K562 (cell line): Measurements from ENCODE around the gene COQ8B. TPM values are rescaled to one million over a fixed set of nuclear protein-coding genes. Genes with fewer than 3 reads are reported as not detected.

Experiments
- BRF1 ChIP-seq: IDR thresholded peaks from 3 replicates; pipeline ENCODE4 v1.6.1; 2011; ENCODE audit warnings: borderline replicate concordance, mild to moderate bottlenecking; ENCODE audit not compliant: insufficient read length; ENCODE audit errors: extremely low read depth
- C11orf30 ChIP-seq: fragments of 450-650 bp; IDR thresholded peaks from 2 replicates; pipeline ENCODE4 v1.6.1; 2016; ENCODE audit warnings: low read depth, mild to moderate bottlenecking
- EGR1 ChIP-seq: fragments of 450-650 bp; conservative IDR thresholded peaks from 2 replicates; pipeline ENCODE4 v1.6.1; 2017; ENCODE audit warnings: mild to moderate bottlenecking
- HMBOX1 ChIP-seq: sonication (generic); IDR thresholded peaks from 2 replicates; pipeline ENCODE4 v1.6.1; 2016
- MBD2 ChIP-seq: sonication (generic); IDR thresholded peaks from 2 replicates; pipeline ENCODE4 v1.6.1; 2016; ENCODE audit warnings: low read depth, borderline replicate concordance
- NR1H2 ChIP-seq: sonication (generic); formaldehyde crosslinking; IDR thresholded peaks from 2 replicates; pipeline ENCODE4 v1.4.0; 2020; ENCODE audit warnings: mild to moderate bottlenecking, missing genetic modification reagents
- NR2C2 ChIP-seq, 2 experiments: fragments of 200-800 bp in 1 of 2; sonication (Bioruptor generic) in 1 of 2; sonication (generic) in 1 of 2; formaldehyde crosslinking in 1 of 2; IDR thresholded peaks; 2 replicates each; pipeline versions ENCODE4 v1.6.1 to v1.8.0; 2016 to 2022; ENCODE audit warnings: mild to moderate bottlenecking in 1 of 2, missing compliant biosample characterization in 1 of 2, missing genetic modification characterization in 1 of 2, missing genetic modification reagents in 1 of 2
- PKNOX1 ChIP-seq: fragments of 450-650 bp; IDR thresholded peaks from 2 replicates; pipeline ENCODE4 v1.6.1; 2016
- SAP30 ChIP-seq: fragments of 200-600 bp; sonication (generic); IDR thresholded peaks from 2 replicates; pipeline ENCODE4 v1.6.1; 2012; ENCODE audit warnings: borderline replicate concordance, low read depth, mild to moderate bottlenecking, moderate library complexity, low read length, control low read depth, inconsistent platforms; ENCODE audit not compliant: insufficient read depth, poor library complexity, severe bottlenecking
- SMARCA4 ChIP-seq: fragments of 450-650 bp; IDR thresholded peaks from 2 replicates; pipeline ENCODE4 v1.6.1; 2016
- TBP ChIP-seq: optimal IDR thresholded peaks from 2 replicates; pipeline ENCODE3; 2011; ENCODE audit warnings: low read depth, low read length, improper control_type of control experiment
- WHSC1 ChIP-seq: IDR thresholded peaks from one replicate; pipeline ENCODE4 v1.6.1; 2012; ENCODE audit warnings: low read length, control low read depth, inconsistent platforms
- polyA plus RNA-seq, 8 experiments: library from polyadenylated mRNA; depleted of rRNA in 4 of 8; stranded (reverse) in 5 of 8; unstranded in 3 of 8; fragments of >200 nt; fragmentation: Nextera tagmentation in 2 of 8; fragmentation: Illumina TruSeq in 1 of 8; extraction: Ambion mirVana in 2 of 8; extraction: Trizol in 1 of 8; gene quantifications; 2 replicates each; pipeline versions ENCODE4 v1.2.1 to v1.2.3, GENCODE V29; 2011 to 2014; ENCODE audit warnings: inconsistent platforms in 1 of 8, missing spikeins in 1 of 8
- total RNA-seq, 7 experiments: library from RNA; depleted of rRNA in 6 of 7; stranded (reverse); fragments of >200 nt in 6 of 7; fragmentation: Illumina TruSeq in 2 of 7; extraction: Trizol in 2 of 7; gene quantifications; 2 replicates each; pipeline versions ENCODE4 v1.2.1 to v1.2.3, GENCODE V29; 2011 to 2021; ENCODE audit warnings: low replicate concordance in 1 of 7
- TF ChIP-seq, protein P1 (sequence below): sonication (generic); formaldehyde crosslinking; IDR thresholded peaks from 2 replicates; pipeline ENCODE4 v1.8.0; 2023; ENCODE audit warnings: missing genetic modification reagents, mild to moderate bottlenecking, borderline replicate concordance

Gene COQ8B
- total and polyA plus RNA-seq, 9 of the 15 experiments (the other 6 are each of a cell fraction or from before 2014, with no cell fraction given), result 0.41 to 32.3 (median 12.9) TPM

DNA sequence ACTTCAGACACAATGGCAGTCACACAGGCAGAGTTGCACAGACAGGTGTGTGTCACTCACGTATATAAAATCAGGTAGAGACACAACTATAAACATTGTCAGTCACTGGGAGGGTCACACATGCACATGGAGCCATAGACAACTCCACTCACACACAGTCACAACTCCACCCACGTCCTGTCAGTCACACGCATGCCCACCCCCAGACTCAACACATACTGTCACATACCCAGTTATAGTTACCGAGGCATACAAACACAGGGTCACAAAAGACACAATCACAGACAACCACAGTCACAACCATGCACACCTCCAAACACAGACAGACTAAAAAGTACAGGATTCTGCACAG lies 27.7 kb downstream of the COQ8B start (continued):
- TF ChIP-seq, protein P1, sequence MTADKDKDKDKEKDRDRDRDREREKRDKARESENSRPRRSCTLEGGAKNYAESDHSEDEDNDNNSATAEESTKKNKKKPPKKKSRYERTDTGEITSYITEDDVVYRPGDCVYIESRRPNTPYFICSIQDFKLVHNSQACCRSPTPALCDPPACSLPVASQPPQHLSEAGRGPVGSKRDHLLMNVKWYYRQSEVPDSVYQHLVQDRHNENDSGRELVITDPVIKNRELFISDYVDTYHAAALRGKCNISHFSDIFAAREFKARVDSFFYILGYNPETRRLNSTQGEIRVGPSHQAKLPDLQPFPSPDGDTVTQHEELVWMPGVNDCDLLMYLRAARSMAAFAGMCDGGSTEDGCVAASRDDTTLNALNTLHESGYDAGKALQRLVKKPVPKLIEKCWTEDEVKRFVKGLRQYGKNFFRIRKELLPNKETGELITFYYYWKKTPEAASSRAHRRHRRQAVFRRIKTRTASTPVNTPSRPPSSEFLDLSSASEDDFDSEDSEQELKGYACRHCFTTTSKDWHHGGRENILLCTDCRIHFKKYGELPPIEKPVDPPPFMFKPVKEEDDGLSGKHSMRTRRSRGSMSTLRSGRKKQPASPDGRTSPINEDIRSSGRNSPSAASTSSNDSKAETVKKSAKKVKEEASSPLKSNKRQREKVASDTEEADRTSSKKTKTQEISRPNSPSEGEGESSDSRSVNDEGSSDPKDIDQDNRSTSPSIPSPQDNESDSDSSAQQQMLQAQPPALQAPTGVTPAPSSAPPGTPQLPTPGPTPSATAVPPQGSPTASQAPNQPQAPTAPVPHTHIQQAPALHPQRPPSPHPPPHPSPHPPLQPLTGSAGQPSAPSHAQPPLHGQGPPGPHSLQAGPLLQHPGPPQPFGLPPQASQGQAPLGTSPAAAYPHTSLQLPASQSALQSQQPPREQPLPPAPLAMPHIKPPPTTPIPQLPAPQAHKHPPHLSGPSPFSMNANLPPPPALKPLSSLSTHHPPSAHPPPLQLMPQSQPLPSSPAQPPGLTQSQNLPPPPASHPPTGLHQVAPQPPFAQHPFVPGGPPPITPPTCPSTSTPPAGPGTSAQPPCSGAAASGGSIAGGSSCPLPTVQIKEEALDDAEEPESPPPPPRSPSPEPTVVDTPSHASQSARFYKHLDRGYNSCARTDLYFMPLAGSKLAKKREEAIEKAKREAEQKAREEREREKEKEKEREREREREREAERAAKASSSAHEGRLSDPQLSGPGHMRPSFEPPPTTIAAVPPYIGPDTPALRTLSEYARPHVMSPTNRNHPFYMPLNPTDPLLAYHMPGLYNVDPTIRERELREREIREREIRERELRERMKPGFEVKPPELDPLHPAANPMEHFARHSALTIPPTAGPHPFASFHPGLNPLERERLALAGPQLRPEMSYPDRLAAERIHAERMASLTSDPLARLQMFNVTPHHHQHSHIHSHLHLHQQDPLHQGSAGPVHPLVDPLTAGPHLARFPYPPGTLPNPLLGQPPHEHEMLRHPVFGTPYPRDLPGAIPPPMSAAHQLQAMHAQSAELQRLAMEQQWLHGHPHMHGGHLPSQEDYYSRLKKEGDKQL (CRISPR knock-in tag), result no peak
- no peak for TF ChIP-seq HMBOX1
- no peak for TF ChIP-seq TBP
- no peak for TF ChIP-seq C11orf30
- TF ChIP-seq MBD2, result no peak
- TF ChIP-seq BRF1, result no peak
- TF ChIP-seq NR1H2, result no peak
- peak; percentile 67 for TF ChIP-seq PKNOX1
- no peak for TF ChIP-seq SAP30
- TF ChIP-seq SMARCA4, result no peak
- TF ChIP-seq NR2C2 (CRISPR knock-in tag; IDR thresholded peaks at IDR 0.05), result no peak
- no peak for TF ChIP-seq NR2C2 (tag; IDR thresholded peaks at IDR 0.05)
- TF ChIP-seq WHSC1, result no peak
- peak; percentile 67 for TF ChIP-seq EGR1
